Heart left ventricle (tissue), 16 donors: ENCODE measurements around the gene ELOB. TPM values are rescaled to one million over a fixed set of nuclear protein-coding genes. Genes with fewer than 3 reads are reported as not detected.
A peak's percentile ranks its signal among the peaks of the same experiment; 100 is the strongest.

ENCODE experiments used
- ATAC-seq, 4 donors: fragments of 200-7000 bp; cut with Tn5 transposase; one replicate each; pipeline ENCODE4 v1.9.1; 2020 to 2022; ENCODE audit warnings: moderate library complexity in 4 of 4, mild to moderate bottlenecking in 3 of 4, moderate number of reproducible peaks in 1 of 4
- DNase-seq, 5 donors: peaks; one replicate each; pipeline ENCODE4 v3.0.0-alpha.2; 2020
- H3K27ac ChIP-seq, 12 donors: fragments of 200-600 bp; sonication (generic) in 4 of 12; one replicate each; pipeline versions ENCODE4 v1.5.0 to v1.8.0; 2016 to 2022; ENCODE audit warnings: mild to moderate bottlenecking in 2 of 12
- H3K27me3 ChIP-seq, 9 donors: fragments of 200-600 bp; sonication (generic) in 2 of 9; one replicate each; pipeline versions ENCODE4 v1.5.1 to v1.8.0; 2016 to 2022; ENCODE audit warnings: mild to moderate bottlenecking in 3 of 9
- H3K36me3 ChIP-seq, 9 donors: fragments of 200-600 bp; sonication (generic) in 2 of 9; one replicate each; pipeline versions ENCODE4 v1.5.0 to v1.8.0; 2018 to 2022; ENCODE audit warnings: mild to moderate bottlenecking in 2 of 9
- H3K4me1 ChIP-seq, 12 donors: fragments of 200-600 bp; sonication (generic) in 4 of 12; one replicate each; pipeline versions ENCODE4 v1.5.0 to v1.8.0; 2016 to 2022; ENCODE audit warnings: mild to moderate bottlenecking in 3 of 12
- H3K4me3 ChIP-seq, 12 donors: fragments of 200-600 bp; sonication (generic) in 4 of 12; one replicate each; pipeline versions ENCODE4 v1.5.0 to v1.8.0; 2017 to 2022; ENCODE audit warnings: mild to moderate bottlenecking in 9 of 12, moderate library complexity in 4 of 12
- H3K9me3 ChIP-seq, 12 donors: fragments of 200-600 bp; sonication (generic) in 4 of 12; one replicate each; pipeline versions ENCODE4 v1.5.0 to v1.8.0; 2016 to 2022; ENCODE audit warnings: mild to moderate bottlenecking in 1 of 12
- CTCF ChIP-seq, 12 donors: fragments of 200-600 bp; sonication (generic) in 4 of 12; IDR thresholded peaks; one replicate each; pipeline versions ENCODE4 v1.5.0 to v1.8.0; 2018 to 2022; ENCODE audit warnings: antibody characterized with exemption in 12 of 12, mild to moderate bottlenecking in 5 of 12
- POLR2A ChIP-seq, 2 donors: fragments of 450-650 bp; IDR thresholded peaks; one replicate each; pipeline ENCODE4 v1.6.1; 2017; ENCODE audit warnings: antibody characterized with exemption in 2 of 2, mild to moderate bottlenecking in 2 of 2, moderate library complexity in 2 of 2
- WGBS, 4 donors: extraction: QIAGEN DNeasy Blood & Tissue Kit in 2 of 4; methylation state at CpG; one replicate each; pipeline versions ENCODE4 v1.1.5 to v1.1.7; 2013 to 2018; 5-methylcytosine and 5-hydroxymethylcytosine counted together
- intact Hi-C, 10 donors: fragments of 100-400 bp; cut with DNase I; formaldehyde crosslinking; loops; one replicate each; pipeline versions ENCODE4 v1.11.1 to v1.14.2; 2022
- polyA plus RNA-seq, 2 donors: library from polyadenylated mRNA; stranded (reverse); fragments of 200-250 nt; gene quantifications; one replicate each; pipeline ENCODE4 v1.2.3, GENCODE V29; 2013
- total RNA-seq, 9 donors: library from RNA; depleted of rRNA in 2 of 9; stranded (reverse); fragments of >200 nt in 2 of 9; fragmentation: NEBNext Ultra II Directional in 3 of 9; extraction: Animal tissue kit (Norgen Biotek cat#: 25700) in 3 of 9; gene quantifications; one replicate each; pipeline versions ENCODE4 v1.1.0 to v1.2.4, GENCODE V29; 2016 to 2023
- donor health status: ischemic (EF 13 %, LVEDD 7.1; RV severe dilation, severe dysfunction).
- donor health status: healthy with polysubstance abuse.
- donor health status: DM: no; HTN: yes; CAD: no.
- donor health status: DM: no; HTN: no; CAD: no.
- donor health status: ischemic (EF 25% LVEDD 6.9; RV normal size, moderate dysfunction).
- donor health status: ischemic (EF 25% LVEDD 5.7; RV mildly dilated, moderate dysfunction).
- donor health status: healthy.
- donor health status: DM: yes; HTN: yes; CAD: no.
- donor health status: ischemic (EF 35%, LVEDD 5.7; RV mildly dilated, moderate dysfunction).
- donor health status: nonischemic (EF 11% LVEDD 7.7; RV severe dilation, severe dysfunction).
- donor health status: DM: yes; HTN: yes; CAD: no.
- donor health status: PGD.
- donor health status: ischemic (EF 29% LVEDD 5.4; RV normal size, mild dysfunction).
- donor health status: nonischemic (EF 23%, LVEDD 6.1; RV moderate dilation, normal function).

The ELOB gene
- total and polyA plus RNA-seq, 11 donors = 213 to 1,067 (median 325) TPM

- DNase-seq (peak in 1 of 5 donors; percentile 33), ATAC-seq (no peak)
- Histone ChIP-seq H3K4me3 (peak overlapping the region; percentile 56 to 99 (median 88)), H3K4me1 (peaks cover 11 to 53% (median 47%) of the 10 kb centered on the region in 12 donors), H3K27me3 (no peaks in the 10 kb centered on the region), H3K27ac (peak overlapping the region in 10 of 12 donors; percentile 97 to 100 (median 98)), H3K36me3 (peaks cover 0 to 30% (median 25%) of the 10 kb centered on the region in 9 donors), H3K9me3 (no peaks in the 10 kb centered on the region)
- 1 to 4% (median 2%) methylated on average over 7 of the region's 7 CpGs for WGBS, 4 donors
- intact Hi-C loops = loop anchor here in 6 of 10 donors (2.0 to 10.0 kb wide), 5 partner anchors 15 to 79 kb away; partner anchors contain the start of genes ELOB (in 4 of the 6) and KCTD5 (in 1 of the 6)
- TF ChIP-seq POLR2A (IDR thresholded peaks at IDR 0.05) = no peak
- no peak for TF ChIP-seq CTCF (IDR thresholded peaks at IDR 0.05)
Measured at GRCh38 chr16:2753733-2754020, 23.4 kb downstream of the ELOB start.

- Histone ChIP-seq H3K4me3 (peak overlapping the region; percentile 56 to 99 (median 88)), H3K27me3 (no peaks in the 10 kb centered on the region), H3K4me1 (peaks cover 11 to 53% (median 46%) of the 10 kb centered on the region in 12 donors), H3K27ac (peak overlapping the region; percentile 97 to 100 (median 98)), H3K36me3 (peaks cover 0 to 25% (median 19%) of the 10 kb centered on the region in 9 donors), H3K9me3 (no peaks in the 10 kb centered on the region)
- whole genome bisulfite sequencing, 4 donors = 1% methylated on average over 29 to 80 of the region's 82 CpGs
- TF ChIP-seq CTCF (IDR thresholded peaks at IDR 0.05) (no peak), POLR2A (IDR thresholded peaks at IDR 0.05) (no peak)
- intact Hi-C loops = loop anchor here in 6 of 10 donors (1.0 to 10.0 kb wide), 6 partner anchors 24 to 78 kb away; partner anchors contain the start of genes ELOB (in 5 of the 6) and KCTD5 (in 1 of the 6)
- ATAC-seq (peak; percentile 34 to 86 (median 72)), DNase-seq (peak; percentile 88 to 93 (median 89))
Measured at GRCh38 chr16:2752850-2753732, 24.0 kb downstream of the ELOB start.

GRCh38 chr16:2752035-2752849 is 24.8 kb downstream of the ELOB start, which contains the start of gene SRRM2:
Gene SRRM2 (plus strand): TSS chr16:2752638. CDS start chr16:2756365, 3,727 bp downstream.
- 1 to 8% (median 2%) methylated on average over 16 to 99 of the region's 99 CpGs for WGBS, 4 donors
- Histone ChIP-seq H3K36me3 (peaks cover 0 to 16% (median 10%) of the 10 kb centered on the region in 9 donors), H3K4me3 (peak within 1 kb of the TSS; percentile 56 to 99 (median 88)), H3K9me3 (no peaks in the 10 kb centered on the region), H3K27me3 (no peaks in the 10 kb centered on the region), H3K4me1 (peaks cover 11 to 49% (median 41%) of the 10 kb centered on the region in 12 donors), H3K27ac (peak within 1 kb of the TSS; percentile 97 to 100 (median 98))
- DNase-seq = peak; percentile 95 to 97 (median 96)
- peak; percentile 85 to 93 for TF ChIP-seq POLR2A (IDR thresholded peaks at IDR 0.05)
- no peak for TF ChIP-seq CTCF (IDR thresholded peaks at IDR 0.05)
- peak; percentile 90 to 96 (median 96) for ATAC-seq
- intact Hi-C loops = loop anchor here in 6 of 10 donors (1.0 to 10.0 kb wide), 6 partner anchors 25 to 77 kb away; partner anchors contain the start of genes ELOB (in 5 of the 6) and KCTD5 (in 1 of the 6)
